K562 (cell line): ENCODE results near the gene BCAS1. TPM values are rescaled to one million over a fixed set of nuclear protein-coding genes. Genes with fewer than 3 reads are reported as not detected.

Experiments used
- ATAC-seq: fragments of 200-7000 bp; cut with Tn5 transposase; 3 replicates; pipeline ENCODE4 v1.9.1; 2020; ENCODE audit warnings: moderate library complexity
- BruUV-seq: library from RNA; stranded (reverse); fragments of 400-500 nt; replicated peaks from 2 replicates; lab custom pipeline; 2021; lab: Mats Ljungman, UMichigan
- CTCF ChIA-PET: fragments of 300-600 bp; formaldehyde crosslinking; extraction: SDS; loops from one replicate; lab custom pipeline; 2021; ENCODE audit warnings: low intra/inter-chr PET ratio; lab: Yijun Ruan, JAX
- POLR2A ChIA-PET: fragments of 300-600, 350-650 bp; sonication (Branson Sonifier 250); formaldehyde crosslinking; extraction: SDS; loops from one replicate; lab custom pipeline; 2021; ENCODE audit warnings: antibody characterized with exemption, inconsistent platforms; lab: Yijun Ruan, JAX
- DNase-seq, 4 experiments: peaks; one replicate each; pipeline versions ENCODE4 v3.0.0 to v3.0.0-alpha.2; 2011 to 2018; ENCODE audit warnings: low spot score in 3 of 4, mixed read lengths in 3 of 4; ENCODE audit errors: extremely low read depth in 1 of 4
- FAIRE-seq: peaks from 2 replicates; lab custom pipeline; 2011; peaks lifted over from hg19 to GRCh38; lab: Jason Lieb, UNC
- H2AFZ ChIP-seq: 2 replicates; pipeline ENCODE4 v1.6.0; 2011; ENCODE audit warnings: low read depth, low read length, control low read depth, inconsistent platforms
- H3K27ac ChIP-seq: fragments of 200-600 bp; 3 replicates; pipeline ENCODE4 v1.8.0; 2011; ENCODE audit warnings: low read depth, mild to moderate bottlenecking, control low read depth, inconsistent platforms, low read length, moderate library complexity, mixed read lengths; ENCODE audit errors: extremely low read depth
- H3K27me3 ChIP-seq, 2 experiments: fragments of 300-600 bp in 1 of 2; 2 replicates in 1 of 2; 3 replicates in 1 of 2; pipeline versions ENCODE4 v1.6.0 to v1.8.0; 2011; ENCODE audit warnings: inconsistent platforms in 2 of 2, low read length in 2 of 2, mild to moderate bottlenecking in 1 of 2, mixed read lengths in 1 of 2, moderate library complexity in 1 of 2; ENCODE audit not compliant: control insufficient read depth in 2 of 2, insufficient read depth in 2 of 2
- H3K36me3 ChIP-seq: fragments of 300-600 bp; 3 replicates; pipeline ENCODE4 v1.8.0; 2011; ENCODE audit warnings: mild to moderate bottlenecking, low read length, inconsistent platforms; ENCODE audit not compliant: control insufficient read depth, insufficient read depth
- H3K4me1 ChIP-seq, 2 experiments: fragments of 200-600 bp in 1 of 2; replicated peaks in 1 of 2; 2 replicates in 1 of 2; 3 replicates in 1 of 2; pipeline versions ENCODE4 v1.5.1 to v1.8.0; 2011; ENCODE audit warnings: inconsistent platforms in 2 of 2, low read length in 2 of 2, mild to moderate bottlenecking in 1 of 2, mixed read lengths in 1 of 2, moderate library complexity in 1 of 2; ENCODE audit not compliant: control insufficient read depth in 2 of 2, insufficient read depth in 2 of 2
- H3K4me2 ChIP-seq: 2 replicates; pipeline ENCODE4 v1.6.1; 2011; ENCODE audit warnings: low read length, control low read depth, inconsistent platforms, mixed read lengths; ENCODE audit not compliant: insufficient read depth
- H3K4me3 ChIP-seq: fragments of 200-600 bp; sonication (generic), shearing (Covaris generic); 2 replicates; pipeline ENCODE4 v1.5.1; 2016; ENCODE audit warnings: control low read depth, inconsistent platforms
- H3K79me2 ChIP-seq: fragments of 200-600 bp; 3 replicates; pipeline ENCODE4 v1.8.0; 2011; ENCODE audit warnings: low read length, inconsistent platforms; ENCODE audit not compliant: control insufficient read depth, insufficient read depth
- H3K9ac ChIP-seq, 2 experiments: 2 replicates each; pipeline versions ENCODE4 v1.6.0 to v1.6.1; 2011; ENCODE audit warnings: low read depth in 2 of 2, low read length in 2 of 2, control low read depth in 1 of 2, inconsistent platforms in 1 of 2, mild to moderate bottlenecking in 1 of 2, mixed read lengths in 1 of 2; ENCODE audit not compliant: insufficient read depth in 1 of 2
- H3K9me1 ChIP-seq: one replicate; pipeline ENCODE4 v1.6.0; 2011; ENCODE audit warnings: inconsistent platforms, mild to moderate bottlenecking, low read length, moderate library complexity; ENCODE audit not compliant: control insufficient read depth, insufficient read depth
- H3K9me3 ChIP-seq: replicated peaks from 2 replicates; pipeline ENCODE4 v1.5.1; 2011; ENCODE audit warnings: low read depth, low read length, inconsistent platforms; ENCODE audit not compliant: control insufficient read depth, insufficient read depth
- H4K20me1 ChIP-seq: replicated peaks from 2 replicates; pipeline ENCODE4 v1.6.1; 2011; ENCODE audit warnings: low read length, inconsistent platforms, mixed read lengths; ENCODE audit not compliant: control insufficient read depth, insufficient read depth
- CHAMP1 ChIP-seq: fragments of 450-650 bp; IDR thresholded peaks from 2 replicates; pipeline ENCODE4 v1.6.1; 2016; ENCODE audit warnings: mild to moderate bottlenecking
- FOXJ3 ChIP-seq: sonication (generic); formaldehyde crosslinking; IDR thresholded peaks from 2 replicates; pipeline ENCODE4 v1.4.0; 2020; ENCODE audit warnings: mild to moderate bottlenecking, missing genetic modification reagents
- ILK ChIP-seq: fragments of 450-650 bp; IDR thresholded peaks from 2 replicates; pipeline ENCODE4 v1.6.1; 2016; ENCODE audit warnings: missing genetic modification characterization, low read depth, mild to moderate bottlenecking, missing compliant biosample characterization, moderate library complexity, borderline replicate concordance
- WGBS: fragments of 100-300 bp; shearing (Covaris generic); methylation state at CpG from one replicate; pipeline ENCODE4 v1.1.6; 2016; ENCODE audit warnings: low coverage, mixed read lengths; ENCODE audit not compliant: insufficient coverage; ENCODE audit errors: missing lambda C conversion rate; 5-methylcytosine and 5-hydroxymethylcytosine counted together
- in situ Hi-C: fragments of 300-500 bp; cut with MboI; formaldehyde crosslinking; loops from 4 replicates; pipeline ENCODE4 v1.15.0; 2018; ENCODE audit warnings: inconsistent platforms, mixed read lengths
- intact Hi-C: fragments of 100-400 bp; cut with micrococcal nuclease; formaldehyde crosslinking; loops from 2 replicates; pipeline ENCODE4 v1.14.2; 2022
- polyA plus RNA-seq, 8 experiments: library from polyadenylated mRNA; depleted of rRNA in 4 of 8; stranded (reverse) in 5 of 8; unstranded in 3 of 8; fragments of >200 nt; fragmentation: Nextera tagmentation in 2 of 8; fragmentation: Illumina TruSeq in 1 of 8; extraction: Ambion mirVana in 2 of 8; extraction: Trizol in 1 of 8; gene quantifications; 2 replicates each; pipeline versions ENCODE4 v1.2.1 to v1.2.3, GENCODE V29; 2011 to 2014; ENCODE audit warnings: inconsistent platforms in 1 of 8, missing spikeins in 1 of 8
- total RNA-seq, 7 experiments: library from RNA; depleted of rRNA in 6 of 7; stranded (reverse); fragments of >200 nt in 6 of 7; fragmentation: Illumina TruSeq in 2 of 7; extraction: Trizol in 2 of 7; gene quantifications; 2 replicates each; pipeline versions ENCODE4 v1.2.1 to v1.2.3, GENCODE V29; 2011 to 2021; ENCODE audit warnings: low replicate concordance in 1 of 7

BCAS1 gene
- total and polyA plus RNA-seq, 9 of the 15 experiments (the other 6 are each of a cell fraction or from before 2014, with no cell fraction given), result 0.18 to 2.3 (median 0.93) TPM

DNA sequence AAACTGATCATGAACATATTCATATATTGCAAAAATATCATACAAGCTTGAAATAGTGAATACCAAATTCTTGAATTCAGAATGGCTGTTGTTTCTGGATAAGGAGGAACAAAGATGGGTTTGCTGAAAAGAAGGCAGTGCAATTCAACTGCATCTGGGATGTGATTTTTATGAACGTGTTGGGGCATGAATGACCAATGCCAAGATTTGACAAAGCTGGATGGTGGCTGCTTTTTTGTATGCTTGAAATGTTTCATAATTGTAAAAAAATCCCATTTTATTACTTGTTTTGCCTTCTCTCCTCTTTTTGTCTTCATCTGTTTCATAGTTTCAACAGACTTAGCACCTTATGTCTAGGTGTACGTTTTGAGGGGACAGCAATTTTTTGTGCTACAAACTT lies 36.8 kb upstream of the BCAS1 start:
- Histone ChIP-seq H3K9ac (no peak overlapping the region), H3K36me3 (no peaks in the 10 kb centered on the region), H3K79me2 (no peaks in the 10 kb centered on the region), H3K27me3 (no peaks in the 10 kb centered on the region), H3K27ac (no peak overlapping the region; the same call in 2 of the 3 replicates), H4K20me1 (no peaks in the 10 kb centered on the region), H3K4me3 (no peak overlapping the region), H3K4me1 (no peaks in the 10 kb centered on the region; a peak in 1 of 5 replicates), H3K9me3 (no peaks in the 10 kb centered on the region), H3K4me2 (no peak overlapping the region), H2AFZ (0 out of 2 replicates have a peak overlapping the region, but pooled peaks have one; percentile 61), H3K9me1 (no peaks in the 10 kb centered on the region)
- WGBS, result 4% methylated on average over 2 of the region's 2 CpGs
- in situ Hi-C loops, result no loop called here
- intact Hi-C loops, result no loop called here
- no peak for FAIRE-seq
- ChIA-PET POLR2A (interaction anchor here (1.0 kb wide), 1 partner anchor 90 kb away, joined by 6 read pairs; no protein-coding TSS in a partner anchor), CTCF (no interaction called here)
- no peak for ATAC-seq
- no peak for DNase-seq
- TF ChIP-seq CHAMP1 (no peak), ILK (no peak), FOXJ3 (no peak)
- BruUV-seq, result no TSS peak
